ENCODE data around the gene MAGOH.

DNA sequence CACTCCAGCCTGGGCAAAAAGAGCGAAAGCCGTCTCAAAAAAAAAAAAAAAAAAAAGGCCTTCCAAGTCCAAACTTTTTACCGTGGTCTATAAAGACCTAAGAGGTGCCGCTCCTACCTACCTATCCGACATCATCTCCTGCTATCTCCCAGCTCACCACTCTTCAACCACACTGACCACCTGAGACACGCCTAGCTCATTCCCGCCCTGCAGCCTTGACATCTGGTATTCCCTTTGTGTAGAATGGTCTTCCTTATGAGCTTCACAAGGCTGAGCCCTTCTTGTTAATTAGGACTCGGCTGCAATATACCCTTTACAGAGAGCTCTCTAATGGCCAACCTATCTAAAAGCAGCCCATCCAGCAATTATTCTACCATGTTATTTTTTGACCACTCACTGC, 680 bp downstream of the MAGOH start:
- TF ChIP-seq ZNF70 (CRISPR knock-in tag; IDR thresholded peaks at IDR 0.05) (no peak), PPARA (CRISPR knock-in tag; IDR thresholded peaks at IDR 0.05; ENCODE audit: borderline replicate concordance) (no peak)
